GM21367 (cell line): ENCODE results near the gene LAMA1.

ENCODE experiments used
- ATAC-seq: cut with Tn5 transposase; IDR thresholded peaks from one replicate; pipeline ENCODE4 v1.9.1; 2021; ENCODE audit not compliant: unreplicated experiment

The LAMA1 gene

GRCh38 chr18:7105943-7106342 lies 11.7 kb downstream of the LAMA1 start:
- no peak for ATAC-seq

GRCh38 chr18:7105268-7105667 lies 12.3 kb downstream of the LAMA1 start:
- no peak for ATAC-seq

GRCh38 chr18:7104649-7105048 lies 12.9 kb downstream of the LAMA1 start:
- ATAC-seq, result no peak

GRCh38 chr18:7102131-7102530 lies 15.5 kb downstream of the LAMA1 start:
- no peak for ATAC-seq

- ATAC-seq, result no peak
Measured at GRCh38 chr18:7096838-7097237, 20.8 kb downstream of the LAMA1 start.

GRCh38 chr18:7094427-7094826 lies 23.2 kb downstream of the LAMA1 start:
- no peak for ATAC-seq

- no peak for ATAC-seq
Measured at GRCh38 chr18:7090771-7091170, 26.8 kb downstream of the LAMA1 start.

GRCh38 chr18:7089369-7089768 lies 28.2 kb downstream of the LAMA1 start:
- ATAC-seq, result no peak

- ATAC-seq, result no peak
Measured at GRCh38 chr18:7084080-7085065, 33.2 kb downstream of the LAMA1 start.

- no peak for ATAC-seq
Measured at GRCh38 chr18:7082671-7083070, 34.9 kb downstream of the LAMA1 start.

- no peak for ATAC-seq
Measured at GRCh38 chr18:7079231-7079630, 38.4 kb downstream of the LAMA1 start.

GRCh38 chr18:7072593-7072992 lies 45.0 kb downstream of the LAMA1 start:
- no peak for ATAC-seq

GRCh38 chr18:7071600-7071999 lies 46.0 kb downstream of the LAMA1 start:
- ATAC-seq, result no peak

- ATAC-seq, result no peak
Measured at GRCh38 chr18:7070466-7070865, 47.1 kb downstream of the LAMA1 start.

GRCh38 chr18:7068871-7069590 lies 48.6 kb downstream of the LAMA1 start:
- ATAC-seq, result no peak

- no peak for ATAC-seq
Measured at GRCh38 chr18:7066965-7067555, 50.5 kb downstream of the LAMA1 start.

- ATAC-seq, result no peak
Measured at GRCh38 chr18:7065736-7066135, 51.9 kb downstream of the LAMA1 start.

- no peak for ATAC-seq
Measured at GRCh38 chr18:7064346-7064745, 53.3 kb downstream of the LAMA1 start.

GRCh38 chr18:7062811-7063210 lies 54.8 kb downstream of the LAMA1 start:
- no peak for ATAC-seq

- ATAC-seq, result no peak
Measured at GRCh38 chr18:7062236-7062635, 55.4 kb downstream of the LAMA1 start.

GRCh38 chr18:7059276-7059675 lies 58.3 kb downstream of the LAMA1 start:
- no peak for ATAC-seq

- no peak for ATAC-seq
Measured at GRCh38 chr18:7056026-7056425, 61.6 kb downstream of the LAMA1 start.
